ENCODE data around the gene TSC1. TPM values are rescaled to one million over a fixed set of nuclear protein-coding genes. Genes with fewer than 3 reads are reported as not detected.

TSC1 gene
- total RNA-seq, 2 experiments from 2014 or later: 29.8 to 30.3 TPM

GRCh38 chr9:132877458-132877823 lies 67.0 kb downstream of the TSC1 start:
- Mint-ChIP-seq H3K27ac (no peak overlapping the region), H3K4me1 (peaks cover 35% of the 10 kb centered on the region), H3K9me3 (ENCODE audit: low read depth) (no peaks in the 10 kb centered on the region), H3K27me3 (peaks cover 28% of the 10 kb centered on the region), H3K36me3 (no peaks in the 10 kb centered on the region), H3K4me3 (peak overlapping the region; percentile 70)
- CTCF ChIA-PET: interaction anchor here (1.0 to 1.3 kb wide), 3 partner anchors 24 to 145 kb away, joined by 3 to 5 read pairs (median 4); no protein-coding TSS in a partner anchor
- no peak for DNase-seq
- ATAC-seq: no peak

GRCh38 chr9:132876849-132877248 lies 67.6 kb downstream of the TSC1 start:
- H3K4me3 Mint-ChIP-seq: peak overlapping the region; percentile 70
- CTCF ChIA-PET: interaction anchor here (1.0 to 1.2 kb wide), 2 partner anchors 28 to 145 kb away, joined by 3 to 4 read pairs; no protein-coding TSS in a partner anchor
- H3K27ac Mint-ChIP-seq: no peak overlapping the region
- H3K27me3 Mint-ChIP-seq: peaks cover 33% of the 10 kb centered on the region
- H3K4me1 Mint-ChIP-seq: peaks cover 30% of the 10 kb centered on the region
- ATAC-seq: no peak
- no peaks in the 10 kb centered on the region for H3K9me3 Mint-ChIP-seq (ENCODE audit: low read depth)
- no peak for DNase-seq
- H3K36me3 Mint-ChIP-seq: no peaks in the 10 kb centered on the region

- CTCF ChIA-PET: interaction anchor here (1.1 to 2.1 kb wide), 2 partner anchors 24 to 27 kb away, joined by 3 to 7 read pairs; no protein-coding TSS in a partner anchor
- Mint-ChIP-seq H3K27ac (no peak overlapping the region), H3K4me3 (no peak overlapping the region), H3K27me3 (peaks cover 46% of the 10 kb centered on the region), H3K36me3 (no peaks in the 10 kb centered on the region), H3K9me3 (ENCODE audit: low read depth) (no peaks in the 10 kb centered on the region), H3K4me1 (peaks cover 25% of the 10 kb centered on the region)
- no peak for ATAC-seq
- DNase-seq: no peak
These were observed 69.3 kb downstream of the TSC1 start for GRCh38 chr9:132875159-132875558.

GRCh38 chr9:132873403-132873802 lies 71.0 kb downstream of the TSC1 start:
- peaks cover 11% of the 10 kb centered on the region for H3K4me1 Mint-ChIP-seq
- peaks cover 48% of the 10 kb centered on the region for H3K27me3 Mint-ChIP-seq
- H3K36me3 Mint-ChIP-seq: no peaks in the 10 kb centered on the region
- H3K27ac Mint-ChIP-seq: peak overlapping the region; percentile 42
- peak overlapping the region; percentile 56 for H3K4me3 Mint-ChIP-seq
- CTCF ChIA-PET: interaction anchor here (0.9 to 1.3 kb wide), 2 partner anchors 23 to 28 kb away, joined by 3 to 5 read pairs; no protein-coding TSS in a partner anchor
- H3K9me3 Mint-ChIP-seq (ENCODE audit: low read depth): no peaks in the 10 kb centered on the region
- peak; percentile 51 for DNase-seq
- peak; percentile 27 for ATAC-seq

GRCh38 chr9:132869266-132869665 lies 75.2 kb downstream of the TSC1 start:
- Mint-ChIP-seq H3K9me3 (ENCODE audit: low read depth) (no peaks in the 10 kb centered on the region), H3K27me3 (peaks cover 49% of the 10 kb centered on the region), H3K27ac (no peak overlapping the region), H3K4me1 (peaks cover 12% of the 10 kb centered on the region), H3K4me3 (no peak overlapping the region), H3K36me3 (no peaks in the 10 kb centered on the region)
- DNase-seq (no peak), ATAC-seq (no peak)
- CTCF ChIA-PET: no interaction called here

GRCh38 chr9:132866898-132867297 lies 77.5 kb downstream of the TSC1 start:
- Mint-ChIP-seq H3K9me3 (ENCODE audit: low read depth) (no peaks in the 10 kb centered on the region), H3K36me3 (no peaks in the 10 kb centered on the region), H3K27me3 (peaks cover 39% of the 10 kb centered on the region), H3K4me1 (peaks cover 11% of the 10 kb centered on the region), H3K27ac (no peak overlapping the region), H3K4me3 (no peak overlapping the region)
- CTCF ChIA-PET: no interaction called here
- no peak for DNase-seq
- no peak for ATAC-seq

GRCh38 chr9:132864691-132865090 lies 79.7 kb downstream of the TSC1 start:
- Mint-ChIP-seq H3K4me3 (no peak overlapping the region), H3K4me1 (peaks cover 11% of the 10 kb centered on the region), H3K36me3 (no peaks in the 10 kb centered on the region), H3K9me3 (ENCODE audit: low read depth) (no peaks in the 10 kb centered on the region), H3K27ac (no peak overlapping the region), H3K27me3 (peaks cover 26% of the 10 kb centered on the region)
- ATAC-seq: no peak
- DNase-seq: no peak
- CTCF ChIA-PET: interaction anchor here (1.1 kb wide), 1 partner anchor 65 kb away, joined by 3 read pairs; no protein-coding TSS in a partner anchor

- H3K36me3 Mint-ChIP-seq: no peaks in the 10 kb centered on the region
- peaks cover 11% of the 10 kb centered on the region for H3K4me1 Mint-ChIP-seq
- H3K27ac Mint-ChIP-seq: no peak overlapping the region
- no peak overlapping the region for H3K4me3 Mint-ChIP-seq
- peaks cover 26% of the 10 kb centered on the region for H3K27me3 Mint-ChIP-seq
- ATAC-seq (no peak), DNase-seq (no peak)
- H3K9me3 Mint-ChIP-seq (ENCODE audit: low read depth): no peaks in the 10 kb centered on the region
- CTCF ChIA-PET: interaction anchor here (1.1 kb wide), 1 partner anchor 64 kb away, joined by 3 read pairs; no protein-coding TSS in a partner anchor
These were observed 80.1 kb downstream of the TSC1 start for GRCh38 chr9:132864277-132864676.

- H3K4me1 Mint-ChIP-seq: peaks cover 11% of the 10 kb centered on the region
- H3K27ac Mint-ChIP-seq: no peak overlapping the region
- ATAC-seq: no peak
- H3K9me3 Mint-ChIP-seq (ENCODE audit: low read depth): no peaks in the 10 kb centered on the region
- DNase-seq: no peak
- no peak overlapping the region for H3K4me3 Mint-ChIP-seq
- peaks cover 30% of the 10 kb centered on the region for H3K27me3 Mint-ChIP-seq
- no peaks in the 10 kb centered on the region for H3K36me3 Mint-ChIP-seq
- CTCF ChIA-PET: interaction anchor here (1.6 to 2.0 kb wide), 2 partner anchors 14 to 39 kb away, joined by 4 to 9 read pairs; no protein-coding TSS in a partner anchor
These were observed 81.3 kb downstream of the TSC1 start for GRCh38 chr9:132863096-132863495.

- no peak overlapping the region for H3K27ac Mint-ChIP-seq
- no peaks in the 10 kb centered on the region for H3K9me3 Mint-ChIP-seq (ENCODE audit: low read depth)
- DNase-seq (no peak), ATAC-seq (peak; percentile 55)
- no peak overlapping the region for H3K4me3 Mint-ChIP-seq
- peaks cover 30% of the 10 kb centered on the region for H3K27me3 Mint-ChIP-seq
- CTCF ChIA-PET: interaction anchor here (1.6 to 2.0 kb wide), 2 partner anchors 13 to 39 kb away, joined by 4 to 9 read pairs; no protein-coding TSS in a partner anchor
- no peaks in the 10 kb centered on the region for H3K36me3 Mint-ChIP-seq
- peaks cover 11% of the 10 kb centered on the region for H3K4me1 Mint-ChIP-seq
These were observed 81.9 kb downstream of the TSC1 start for GRCh38 chr9:132862533-132862932.

GRCh38 chr9:132861666-132862065 lies 82.8 kb downstream of the TSC1 start:
- H3K36me3 Mint-ChIP-seq: no peaks in the 10 kb centered on the region
- no peak for DNase-seq
- CTCF ChIA-PET: interaction anchor here (1.6 to 2.0 kb wide), 2 partner anchors 13 to 40 kb away, joined by 4 to 9 read pairs; no protein-coding TSS in a partner anchor

GRCh38 chr9:132858751-132859150 lies 85.7 kb downstream of the TSC1 start:
- H3K27me3 Mint-ChIP-seq: peaks cover 13% of the 10 kb centered on the region
- no peaks in the 10 kb centered on the region for H3K9me3 Mint-ChIP-seq (ENCODE audit: low read depth)
- CTCF ChIA-PET: no interaction called here
- no peak overlapping the region for H3K4me3 Mint-ChIP-seq
- DNase-seq (no peak), ATAC-seq (no peak)
- H3K27ac Mint-ChIP-seq: no peak overlapping the region
- H3K36me3 Mint-ChIP-seq: no peaks in the 10 kb centered on the region
- H3K4me1 Mint-ChIP-seq: peaks cover 10% of the 10 kb centered on the region

More at GRCh38 chr9:132861666-132862065, 82.8 kb downstream of the TSC1 start:
- no peak for ATAC-seq
- peaks cover 28% of the 10 kb centered on the region for H3K27me3 Mint-ChIP-seq
- H3K4me1 Mint-ChIP-seq: peaks cover 11% of the 10 kb centered on the region
- no peak overlapping the region for H3K4me3 Mint-ChIP-seq
- no peaks in the 10 kb centered on the region for H3K9me3 Mint-ChIP-seq (ENCODE audit: low read depth)
- no peak overlapping the region for H3K27ac Mint-ChIP-seq

GRCh38 chr9:132857616-132858342 lies 86.6 kb downstream of the TSC1 start:
- CTCF ChIA-PET: no interaction called here
- DNase-seq (no peak), ATAC-seq (no peak)
- peaks cover 14% of the 10 kb centered on the region for H3K27me3 Mint-ChIP-seq
- no peak overlapping the region for H3K4me3 Mint-ChIP-seq
- H3K27ac Mint-ChIP-seq: no peak overlapping the region
- H3K36me3 Mint-ChIP-seq: no peaks in the 10 kb centered on the region
- peaks cover 10% of the 10 kb centered on the region for H3K4me1 Mint-ChIP-seq
- no peaks in the 10 kb centered on the region for H3K9me3 Mint-ChIP-seq (ENCODE audit: low read depth)

- Mint-ChIP-seq H3K9me3 (ENCODE audit: low read depth) (no peaks in the 10 kb centered on the region), H3K27ac (no peak overlapping the region), H3K36me3 (no peaks in the 10 kb centered on the region), H3K27me3 (peaks cover 15% of the 10 kb centered on the region), H3K4me3 (no peak overlapping the region), H3K4me1 (peaks cover 7% of the 10 kb centered on the region)
- ATAC-seq (no peak), DNase-seq (no peak)
- CTCF ChIA-PET: no interaction called here
These were observed 87.4 kb downstream of the TSC1 start for GRCh38 chr9:132857031-132857430.

Measured in activated CD8-positive, alpha-beta memory T cell treated with anti-CD3 and anti-CD28 coated beads, Interleukin-2, amount 10 ng/mL, durations not matched to agents 7 days and 5 days (primary cell).